OCI-LY7 (cell line): ENCODE data around the gene JADE3.

Source experiments
- EZH2phosphoT487 ChIP-seq: fragments of 200-600 bp; sonication (generic); IDR thresholded peaks from 2 replicates; pipeline ENCODE4 v1.6.1; 2018; ENCODE audit warnings: low read depth, borderline replicate concordance, mild to moderate bottlenecking, mixed run types, antibody characterized with exemption, low read length, moderate library complexity, mixed read lengths
- TF ChIP-seq, protein P1 (sequence below): fragments of 200-600 bp; sonication (generic); conservative IDR thresholded peaks from 2 replicates; pipeline ENCODE4 v1.5.1; 2014; ENCODE audit warnings: mild to moderate bottlenecking, antibody characterized with exemption, low read length, moderate library complexity, mixed read lengths

DNA sequence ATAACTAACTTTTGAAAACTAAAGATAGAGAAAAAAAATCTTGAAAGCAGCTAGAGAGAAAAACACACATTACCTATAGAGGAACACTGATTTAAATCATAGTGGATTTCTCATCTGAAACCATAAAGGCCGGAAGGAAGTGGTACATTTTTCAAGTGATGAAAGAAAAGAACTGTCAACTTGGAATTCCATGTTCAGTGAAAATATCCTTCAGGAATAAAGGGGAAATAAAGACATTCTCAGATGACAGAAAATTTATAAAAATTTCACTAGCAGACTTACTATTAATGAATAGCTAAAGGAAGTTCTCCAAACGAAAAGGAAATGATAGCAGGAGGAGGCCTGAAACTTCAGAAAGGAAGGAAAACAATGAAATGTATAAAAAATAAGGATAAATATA, 7.6 kb upstream of the JADE3 start:
- TF ChIP-seq, protein P1, sequence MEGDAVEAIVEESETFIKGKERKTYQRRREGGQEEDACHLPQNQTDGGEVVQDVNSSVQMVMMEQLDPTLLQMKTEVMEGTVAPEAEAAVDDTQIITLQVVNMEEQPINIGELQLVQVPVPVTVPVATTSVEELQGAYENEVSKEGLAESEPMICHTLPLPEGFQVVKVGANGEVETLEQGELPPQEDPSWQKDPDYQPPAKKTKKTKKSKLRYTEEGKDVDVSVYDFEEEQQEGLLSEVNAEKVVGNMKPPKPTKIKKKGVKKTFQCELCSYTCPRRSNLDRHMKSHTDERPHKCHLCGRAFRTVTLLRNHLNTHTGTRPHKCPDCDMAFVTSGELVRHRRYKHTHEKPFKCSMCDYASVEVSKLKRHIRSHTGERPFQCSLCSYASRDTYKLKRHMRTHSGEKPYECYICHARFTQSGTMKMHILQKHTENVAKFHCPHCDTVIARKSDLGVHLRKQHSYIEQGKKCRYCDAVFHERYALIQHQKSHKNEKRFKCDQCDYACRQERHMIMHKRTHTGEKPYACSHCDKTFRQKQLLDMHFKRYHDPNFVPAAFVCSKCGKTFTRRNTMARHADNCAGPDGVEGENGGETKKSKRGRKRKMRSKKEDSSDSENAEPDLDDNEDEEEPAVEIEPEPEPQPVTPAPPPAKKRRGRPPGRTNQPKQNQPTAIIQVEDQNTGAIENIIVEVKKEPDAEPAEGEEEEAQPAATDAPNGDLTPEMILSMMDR, result no peak
- TF ChIP-seq EZH2phosphoT487, result no peak
